ENCODE results near the gene ATRNL1.

- TF ChIP-seq CTCF (IDR thresholded peaks at IDR 0.05) (no peak), EP300 (IDR thresholded peaks at IDR 0.05) (no peak)
Observed at GRCh38 chr10:115829521-115830205, 736.5 kb downstream of the ATRNL1 start.

Measured in suprapubic skin (tissue), 3 donors.